Tibial nerve (tissue), 4 donors: Measurements from ENCODE around the gene PHF2. TPM values are rescaled to one million over a fixed set of nuclear protein-coding genes. Genes with fewer than 3 reads are reported as not detected.

Experiments used
- DNase-seq, 2 donors: peaks; one replicate each; pipeline ENCODE4 v3.0.0-alpha.2; 2019; ENCODE audit warnings: low spot score in 2 of 2
- H3K27ac ChIP-seq, 4 donors: fragments of 200-600 bp; sonication (generic) in 3 of 4; one replicate each; pipeline ENCODE4 v1.5.1; 2017 to 2019; ENCODE audit warnings: mild to moderate bottlenecking in 1 of 4
- H3K27me3 ChIP-seq, 2 donors: fragments of 200-600 bp; sonication (generic) in 1 of 2; one replicate each; pipeline versions ENCODE4 v1.5.1 to v1.6.0; 2017 to 2019
- H3K36me3 ChIP-seq, 3 donors: fragments of 200-600 bp; sonication (generic); one replicate each; pipeline ENCODE4 v1.5.1; 2018 to 2019
- H3K4me1 ChIP-seq, 4 donors: fragments of 200-600 bp; sonication (generic) in 3 of 4; one replicate each; pipeline ENCODE4 v1.5.1; 2017 to 2019
- H3K4me3 ChIP-seq, 4 donors: fragments of 200-600 bp; sonication (generic) in 3 of 4; one replicate each; pipeline ENCODE4 v1.5.1; 2017 to 2019; ENCODE audit warnings: mild to moderate bottlenecking in 1 of 4, moderate library complexity in 1 of 4
- H3K9me3 ChIP-seq, 4 donors: fragments of 200-600 bp; sonication (generic) in 3 of 4; one replicate each; pipeline ENCODE4 v1.5.1; 2017 to 2019
- CTCF ChIP-seq, 5 experiments: fragments of 200-600 bp in 3 of 5; fragments of 450-650 bp in 2 of 5; sonication (generic) in 3 of 5; IDR thresholded peaks; one replicate each; pipeline ENCODE4 v1.5.1; 2016 to 2019; ENCODE audit warnings: antibody characterized with exemption in 5 of 5, mild to moderate bottlenecking in 3 of 5, moderate library complexity in 2 of 5
- EP300 ChIP-seq, 2 donors: sonication (generic); formaldehyde crosslinking; IDR thresholded peaks; one replicate each; pipeline ENCODE4 v1.6.1; 2017; ENCODE audit warnings: antibody characterized with exemption in 2 of 2, mild to moderate bottlenecking in 1 of 2
- POLR2A ChIP-seq, 2 donors: fragments of 450-650 bp; IDR thresholded peaks; one replicate each; pipeline ENCODE4 v1.6.1; 2017; ENCODE audit warnings: antibody characterized with exemption in 2 of 2, mild to moderate bottlenecking in 2 of 2, moderate library complexity in 2 of 2
- WGBS, 2 donors: methylation state at CpG; one replicate each; pipeline ENCODE4 v1.1.5; 2018; 5-methylcytosine and 5-hydroxymethylcytosine counted together
- total RNA-seq, 4 donors: library from RNA; depleted of rRNA; stranded (reverse); fragments of >200 nt; gene quantifications; one replicate each; pipeline ENCODE4 v1.1.0, GENCODE V29; 2016

The PHF2 gene
- total RNA-seq, 4 donors from 2014 or later = 36.6 to 41.7 (median 38.6) TPM

GRCh38 chr9:93648181-93648580 lies 71.8 kb downstream of the PHF2 start:
- WGBS, 2 donors = 91% methylated on average over 5 of the region's 5 CpGs
- Histone ChIP-seq H3K9me3 (no peaks in the 10 kb centered on the region), H3K27ac (no peak overlapping the region), H3K4me3 (no peak overlapping the region), H3K36me3 (peaks cover 6 to 98% (median 22%) of the 10 kb centered on the region in 3 donors), H3K4me1 (no peaks in the 10 kb centered on the region), H3K27me3 (no peaks in the 10 kb centered on the region)
- TF ChIP-seq POLR2A (IDR thresholded peaks at IDR 0.05) (no peak), EP300 (IDR thresholded peaks at IDR 0.05) (no peak), CTCF (IDR thresholded peaks at IDR 0.05) (no peak)
- DNase-seq = no peak

- no peak for TF ChIP-seq POLR2A (IDR thresholded peaks at IDR 0.05)
- no peak for TF ChIP-seq EP300 (IDR thresholded peaks at IDR 0.05)
- TF ChIP-seq CTCF (IDR thresholded peaks at IDR 0.05) = no peak
- WGBS, 2 donors = 86 to 87% methylated on average over 13 of the region's 13 CpGs
- H3K27ac ChIP-seq = no peak overlapping the region
- DNase-seq = no peak
- no peaks in the 10 kb centered on the region for H3K9me3 ChIP-seq
- H3K4me1 ChIP-seq = no peaks in the 10 kb centered on the region
- H3K4me3 ChIP-seq = no peak overlapping the region
- no peaks in the 10 kb centered on the region for H3K27me3 ChIP-seq
- peaks cover 6 to 98% (median 24%) of the 10 kb centered on the region in 3 donors for H3K36me3 ChIP-seq
Measured at GRCh38 chr9:93648836-93649235, 72.5 kb downstream of the PHF2 start.

GRCh38 chr9:93649610-93650261 lies 73.4 kb downstream of the PHF2 start:
- H3K27ac ChIP-seq = no peak overlapping the region
- H3K4me1 ChIP-seq = no peaks in the 10 kb centered on the region
- H3K27me3 ChIP-seq = no peaks in the 10 kb centered on the region
- WGBS, 2 donors = 90 to 95% methylated on average over 19 of the region's 19 CpGs
- no peaks in the 10 kb centered on the region for H3K9me3 ChIP-seq
- H3K4me3 ChIP-seq = no peak overlapping the region
- H3K36me3 ChIP-seq = peaks cover 7 to 98% (median 31%) of the 10 kb centered on the region in 3 donors
- no peak for TF ChIP-seq EP300 (IDR thresholded peaks at IDR 0.05)
- TF ChIP-seq CTCF (IDR thresholded peaks at IDR 0.05) = no peak
- no peak for TF ChIP-seq POLR2A (IDR thresholded peaks at IDR 0.05)
- no peak for DNase-seq

- TF ChIP-seq POLR2A (IDR thresholded peaks at IDR 0.05) = no peak
- TF ChIP-seq EP300 (IDR thresholded peaks at IDR 0.05) = no peak
- no peak for TF ChIP-seq CTCF (IDR thresholded peaks at IDR 0.05)
- H3K36me3 ChIP-seq = peaks cover 7 to 96% (median 34%) of the 10 kb centered on the region in 3 donors
- WGBS, 2 donors = 89 to 92% methylated on average over 11 of the region's 11 CpGs
- H3K9me3 ChIP-seq = no peaks in the 10 kb centered on the region
- no peak overlapping the region for H3K4me3 ChIP-seq
- no peaks in the 10 kb centered on the region for H3K4me1 ChIP-seq
- DNase-seq = no peak
- no peak overlapping the region for H3K27ac ChIP-seq
- H3K27me3 ChIP-seq = no peaks in the 10 kb centered on the region
Measured at GRCh38 chr9:93650448-93650847, 74.1 kb downstream of the PHF2 start.

- no peaks in the 10 kb centered on the region for H3K27me3 ChIP-seq
- H3K9me3 ChIP-seq = no peaks in the 10 kb centered on the region
- H3K27ac ChIP-seq = no peak overlapping the region
- no peaks in the 10 kb centered on the region for H3K4me1 ChIP-seq
- H3K36me3 ChIP-seq = peaks cover 7 to 96% (median 27%) of the 10 kb centered on the region in 3 donors
- no peak for DNase-seq
- 86 to 92% methylated on average over 5 of the region's 5 CpGs for WGBS, 2 donors
- TF ChIP-seq POLR2A (IDR thresholded peaks at IDR 0.05) = no peak
- no peak for TF ChIP-seq EP300 (IDR thresholded peaks at IDR 0.05)
- TF ChIP-seq CTCF (IDR thresholded peaks at IDR 0.05) = no peak
- no peak overlapping the region for H3K4me3 ChIP-seq
Measured at GRCh38 chr9:93651521-93651950, 75.2 kb downstream of the PHF2 start.
